ENCODE measurements around the gene IER5L. TPM values are rescaled to one million over a fixed set of nuclear protein-coding genes. Genes with fewer than 3 reads are reported as not detected.

The IER5L gene
- total RNA-seq, 6 donors from 2014 or later, result 3.7 to 17.0 (median 10.3) TPM

DNA sequence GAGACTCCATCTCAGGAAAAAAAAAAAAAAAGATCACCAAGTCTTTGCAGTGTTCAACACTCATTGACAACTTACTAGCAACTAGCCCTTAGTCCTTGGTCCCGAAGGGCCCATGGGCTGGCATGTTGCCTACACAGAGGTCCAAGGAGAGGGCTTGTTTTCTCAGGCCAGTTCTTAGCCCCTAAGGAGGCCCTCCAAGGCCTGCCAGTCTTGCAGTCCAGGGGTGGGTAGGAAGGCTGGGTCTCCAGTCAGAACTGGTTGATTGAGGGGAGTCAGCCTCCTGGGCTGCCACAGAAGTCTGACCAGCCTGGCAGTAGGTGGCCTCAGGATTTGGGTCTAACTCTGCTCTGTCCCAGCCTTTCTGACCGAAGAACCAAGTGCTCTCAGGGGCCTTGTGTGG lies 32.7 kb downstream of the IER5L start:
- Histone ChIP-seq H3K27ac (peak overlapping the region; percentile 70 to 99 (median 88)), H3K9me3 (no peaks in the 10 kb centered on the region), H3K27me3 (no peaks in the 10 kb centered on the region), H3K36me3 (peaks cover 0 to 25% (median 18%) of the 10 kb centered on the region in 4 donors), H3K4me3 (no peak overlapping the region), H3K4me1 (peaks cover 63 to 78% (median 67%) of the 10 kb centered on the region in 4 donors)
- 50 to 80% methylated on average over 1 of the region's 2 CpGs for WGBS, 2 donors
- ATAC-seq (ENCODE audit: low FRiP score in 2 of 2) (no peak), DNase-seq (no peak)
- no peak for TF ChIP-seq POLR2AphosphoS5 (IDR thresholded peaks at IDR 0.05)
- no peak for TF ChIP-seq CTCF (IDR thresholded peaks at IDR 0.05)
- TF ChIP-seq POLR2A (IDR thresholded peaks at IDR 0.05), result no peak
- TF ChIP-seq EP300 (IDR thresholded peaks at IDR 0.05), result no peak

GRCh38 chr9:129143031-129143927 lies 34.8 kb downstream of the IER5L start:
- Histone ChIP-seq H3K36me3 (peaks cover 0 to 19% (median 10%) of the 10 kb centered on the region in 4 donors), H3K27me3 (no peaks in the 10 kb centered on the region), H3K4me1 (peaks cover 80 to 95% (median 85%) of the 10 kb centered on the region in 4 donors), H3K4me3 (peak overlapping the region in 1 of 4 donors; percentile 16), H3K27ac (peak overlapping the region; percentile 96 to 99 (median 98)), H3K9me3 (no peaks in the 10 kb centered on the region)
- ATAC-seq (ENCODE audit: low FRiP score in 2 of 2), result peak; percentile 35 to 63
- 11 to 45% methylated on average over 5 to 14 of the region's 14 CpGs for WGBS, 2 donors
- DNase-seq, result peak; percentile 84 to 88
- TF ChIP-seq CTCF (IDR thresholded peaks at IDR 0.05), result peak; percentile 70 to 89 (median 82)
- TF ChIP-seq EP300 (IDR thresholded peaks at IDR 0.05), result peak in 1 of 4 donors; percentile 1
- no peak for TF ChIP-seq POLR2A (IDR thresholded peaks at IDR 0.05)
- peak in 1 of 2 donors; percentile 59 for TF ChIP-seq POLR2AphosphoS5 (IDR thresholded peaks at IDR 0.05)

GRCh38 chr9:129142138-129142935 lies 35.7 kb downstream of the IER5L start:
- Histone ChIP-seq H3K27ac (peak overlapping the region; percentile 96 to 99 (median 98)), H3K4me1 (peaks cover 81 to 98% (median 88%) of the 10 kb centered on the region in 4 donors), H3K9me3 (no peaks in the 10 kb centered on the region), H3K4me3 (peak overlapping the region in 1 of 4 donors; percentile 58), H3K27me3 (no peaks in the 10 kb centered on the region), H3K36me3 (peaks cover 0 to 22% (median 14%) of the 10 kb centered on the region in 4 donors)
- DNase-seq (no peak), ATAC-seq (ENCODE audit: low FRiP score in 2 of 2) (no peak)
- TF ChIP-seq POLR2AphosphoS5 (IDR thresholded peaks at IDR 0.05) (no peak), EP300 (IDR thresholded peaks at IDR 0.05) (no peak), POLR2A (IDR thresholded peaks at IDR 0.05) (no peak), CTCF (IDR thresholded peaks at IDR 0.05) (no peak)
- WGBS, 2 donors, result 62 to 71% methylated on average over 10 to 15 of the region's 15 CpGs

GRCh38 chr9:129141066-129142041 lies 36.7 kb downstream of the IER5L start:
- ATAC-seq (ENCODE audit: low FRiP score in 2 of 2) (peak in 1 of 2 donors; percentile 26), DNase-seq (peak; percentile 49 to 69)
- Histone ChIP-seq H3K27me3 (no peaks in the 10 kb centered on the region), H3K4me1 (peaks cover 71 to 89% (median 81%) of the 10 kb centered on the region in 4 donors), H3K4me3 (peak overlapping the region in 3 of 4 donors; percentile 32 to 58 (median 49)), H3K36me3 (peaks cover 2 to 27% (median 21%) of the 10 kb centered on the region in 4 donors), H3K27ac (peak overlapping the region; percentile 96 to 99 (median 98)), H3K9me3 (no peaks in the 10 kb centered on the region)
- TF ChIP-seq POLR2AphosphoS5 (IDR thresholded peaks at IDR 0.05) (peak; percentile 29 to 34), CTCF (IDR thresholded peaks at IDR 0.05) (no peak)
- WGBS, 2 donors, result 18 to 26% methylated on average over 6 to 13 of the region's 13 CpGs
